Testis (tissue), 2 donors: ENCODE results near the gene RBPJ.

Experiments
- CTCF ChIP-seq, 3 experiments: fragments of 450-650 bp in 2 of 3; fragments of 200-600 bp in 1 of 3; sonication (generic) in 1 of 3; IDR thresholded peaks; one replicate each; pipeline ENCODE4 v1.5.1; 2016 to 2019; ENCODE audit warnings: antibody characterized with exemption in 3 of 3, mild to moderate bottlenecking in 2 of 3, moderate library complexity in 1 of 3
- POLR2A ChIP-seq: fragments of 450-650 bp; IDR thresholded peaks from one replicate; pipeline ENCODE4 v1.6.1; 2017; ENCODE audit warnings: antibody characterized with exemption, mild to moderate bottlenecking, moderate library complexity

- TF ChIP-seq CTCF (IDR thresholded peaks at IDR 0.05) (peak; percentile 41 to 61 (median 61)), POLR2A (no peak)
Observed at GRCh38 chr4:26410385-26411293, 89.8 kb downstream of the RBPJ start.
